ENCODE results near the gene IGF1R. TPM values are rescaled to one million over a fixed set of nuclear protein-coding genes. Genes with fewer than 3 reads are reported as not detected.

IGF1R gene
- total and polyA plus RNA-seq, 2 of the 8 experiments (the other 6 are each of a cell fraction or from before 2014, with no cell fraction given), result 32.9 to 109 TPM

DNA sequence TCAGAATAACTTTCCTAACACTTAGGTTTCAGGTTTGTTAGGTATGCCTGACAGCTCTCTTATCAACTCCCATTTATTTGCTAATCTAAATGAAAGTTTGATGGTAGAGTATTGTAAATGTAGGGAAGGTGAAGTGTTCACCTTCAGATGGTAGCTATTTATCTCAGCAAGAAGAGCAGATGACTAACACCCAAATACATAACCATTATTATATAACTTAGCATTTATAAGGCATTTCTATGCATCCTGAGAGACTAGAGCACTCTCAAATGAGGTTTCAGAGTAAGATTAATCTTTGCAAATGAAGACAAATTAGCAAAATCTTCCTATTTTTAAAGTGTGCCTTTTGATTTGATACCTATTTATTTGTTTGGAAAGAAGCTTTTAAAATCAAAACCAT lies 143.8 kb downstream of the IGF1R start (continued):
- TF ChIP-seq, protein P1, sequence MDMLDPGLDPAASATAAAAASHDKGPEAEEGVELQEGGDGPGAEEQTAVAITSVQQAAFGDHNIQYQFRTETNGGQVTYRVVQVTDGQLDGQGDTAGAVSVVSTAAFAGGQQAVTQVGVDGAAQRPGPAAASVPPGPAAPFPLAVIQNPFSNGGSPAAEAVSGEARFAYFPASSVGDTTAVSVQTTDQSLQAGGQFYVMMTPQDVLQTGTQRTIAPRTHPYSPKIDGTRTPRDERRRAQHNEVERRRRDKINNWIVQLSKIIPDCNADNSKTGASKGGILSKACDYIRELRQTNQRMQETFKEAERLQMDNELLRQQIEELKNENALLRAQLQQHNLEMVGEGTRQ (IDR thresholded peaks at IDR 0.05; ENCODE audit: low read length), result no peak
- no peak for TF ChIP-seq BACH1 (IDR thresholded peaks at IDR 0.05; ENCODE audit: low read length)
- no peak for TF ChIP-seq SIX5 (IDR thresholded peaks at IDR 0.05; ENCODE audit: low read depth, low read length)
- TF ChIP-seq EGR1 (IDR thresholded peaks at IDR 0.05; ENCODE audit: borderline replicate concordance, low read depth, low read length), result no peak
- TF ChIP-seq SP4 (IDR thresholded peaks at IDR 0.05; ENCODE audit: low read length), result no peak
- TF ChIP-seq CREB1 (IDR thresholded peaks at IDR 0.05), result no peak
- no peak for TF ChIP-seq SRF (IDR thresholded peaks at IDR 0.05; ENCODE audit: low read depth, low read length)
- TF ChIP-seq BCL11A (IDR thresholded peaks at IDR 0.05; ENCODE audit: low read depth in 2 of 2, low read length in 2 of 2), result no peak
- TF ChIP-seq FOSL1 (IDR thresholded peaks at IDR 0.05; ENCODE audit: insufficient read depth, low read depth, low read length), result no peak
- no peak for TF ChIP-seq MAFK (IDR thresholded peaks at IDR 0.05; ENCODE audit: low read depth, low read length)
- TF ChIP-seq, protein P2, sequence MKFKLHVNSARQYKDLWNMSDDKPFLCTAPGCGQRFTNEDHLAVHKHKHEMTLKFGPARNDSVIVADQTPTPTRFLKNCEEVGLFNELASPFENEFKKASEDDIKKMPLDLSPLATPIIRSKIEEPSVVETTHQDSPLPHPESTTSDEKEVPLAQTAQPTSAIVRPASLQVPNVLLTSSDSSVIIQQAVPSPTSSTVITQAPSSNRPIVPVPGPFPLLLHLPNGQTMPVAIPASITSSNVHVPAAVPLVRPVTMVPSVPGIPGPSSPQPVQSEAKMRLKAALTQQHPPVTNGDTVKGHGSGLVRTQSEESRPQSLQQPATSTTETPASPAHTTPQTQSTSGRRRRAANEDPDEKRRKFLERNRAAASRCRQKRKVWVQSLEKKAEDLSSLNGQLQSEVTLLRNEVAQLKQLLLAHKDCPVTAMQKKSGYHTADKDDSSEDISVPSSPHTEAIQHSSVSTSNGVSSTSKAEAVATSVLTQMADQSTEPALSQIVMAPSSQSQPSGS (IDR thresholded peaks at IDR 0.05; ENCODE audit: low read length), result no peak
- TF ChIP-seq CTCF (IDR thresholded peaks at IDR 0.05; ENCODE audit: control extremely low read depth in 1 of 3, insufficient read depth in 1 of 3, low read depth in 1 of 3, low read length in 3 of 3), result no peak
- TF ChIP-seq POLR2A (IDR thresholded peaks at IDR 0.05; ENCODE audit: control extremely low read depth in 1 of 2, low read depth in 2 of 2, low read length in 2 of 2), result no peak
- TF ChIP-seq CHD1 (IDR thresholded peaks at IDR 0.05; ENCODE audit: low read depth, low read length), result no peak
- TF ChIP-seq TAF7 (optimal IDR thresholded peaks at IDR 0.05; ENCODE audit: borderline replicate concordance, low read depth, low read length), result no peak
- TF ChIP-seq KDM5A (IDR thresholded peaks at IDR 0.05; ENCODE audit: low read length), result no peak
- TF ChIP-seq JUND (IDR thresholded peaks at IDR 0.05; ENCODE audit: low read length), result no peak
- no peak for TF ChIP-seq POU5F1 (IDR thresholded peaks at IDR 0.05; ENCODE audit: low read depth, low read length)
